IMR-90 (cell line): ENCODE measurements around the gene SARDH. TPM values are rescaled to one million over a fixed set of nuclear protein-coding genes. Genes with fewer than 3 reads are reported as not detected.

Experiments
- ATAC-seq: fragments of 200-7000 bp; cut with Tn5 transposase; 2 replicates; pipeline ENCODE4 v1.9.1; 2020; ENCODE audit warnings: low read depth, mild to moderate bottlenecking, moderate library complexity
- BruUV-seq: library from RNA; stranded (reverse); fragments of 400-500 nt; replicated peaks from 2 replicates; lab custom pipeline; 2021; lab: Mats Ljungman, UMichigan
- CTCF ChIA-PET: fragments of 300-600 bp; formaldehyde crosslinking; extraction: SDS; loops from one replicate; lab custom pipeline; 2021; ENCODE audit warnings: antibody characterized with exemption; lab: Yijun Ruan, JAX
- POLR2A ChIA-PET: fragments of 300-600 bp; sonication (Branson Sonifier 250); formaldehyde crosslinking; loops from one replicate; lab custom pipeline; 2022; ENCODE audit warnings: antibody characterized with exemption; ENCODE audit not compliant: unreplicated experiment; lab: Charles Lee
- DNase-seq: peaks from one replicate; pipeline ENCODE4 v3.0.0; 2013
- H2AFZ ChIP-seq: replicated peaks from 2 replicates; pipeline ENCODE3; 2013; ENCODE audit warnings: low read length, mild to moderate bottlenecking; ENCODE audit not compliant: poor library complexity
- H2AK5ac ChIP-seq: 2 replicates; pipeline ENCODE4 v1.6.1; 2013; ENCODE audit warnings: low read depth, low read length, inconsistent platforms
- H2AK9ac ChIP-seq: replicated peaks from 2 replicates; pipeline ENCODE3; 2013; ENCODE audit warnings: mild to moderate bottlenecking, low read depth, low read length, moderate library complexity; ENCODE audit not compliant: poor library complexity
- H2BK120ac ChIP-seq: 2 replicates; pipeline ENCODE4 v1.6.1; 2013; ENCODE audit warnings: low read depth, low read length, inconsistent platforms
- H2BK15ac ChIP-seq: 3 replicates; pipeline ENCODE4 v1.6.1; 2013; ENCODE audit warnings: low read depth, low read length, inconsistent platforms
- H2BK20ac ChIP-seq: 2 replicates; pipeline ENCODE4 v1.6.1; 2013; ENCODE audit warnings: low read depth, mild to moderate bottlenecking, inconsistent platforms, low read length, moderate library complexity
- H2BK5ac ChIP-seq: 2 replicates; pipeline ENCODE4 v1.6.1; 2013; ENCODE audit warnings: mild to moderate bottlenecking, low read depth, low read length, inconsistent platforms; ENCODE audit not compliant: poor library complexity, severe bottlenecking
- H3K14ac ChIP-seq: replicated peaks from 2 replicates; pipeline ENCODE4 v1.6.1; 2013; ENCODE audit warnings: low read depth, low read length, inconsistent platforms
- H3K18ac ChIP-seq: 2 replicates; pipeline ENCODE4 v1.6.1; 2013; ENCODE audit warnings: low read depth, low read length, control low read depth
- H3K23ac ChIP-seq: 2 replicates; pipeline ENCODE4 v1.6.1; 2013; ENCODE audit warnings: low read depth, low read length, inconsistent platforms
- H3K27ac ChIP-seq: 2 replicates; pipeline ENCODE4 v1.5.1; 2013; ENCODE audit warnings: mild to moderate bottlenecking, control low read depth, low read length; ENCODE audit not compliant: insufficient read depth
- H3K27me3 ChIP-seq: 2 replicates; pipeline ENCODE4 v1.6.1; 2013; ENCODE audit warnings: low read length; ENCODE audit not compliant: control insufficient read depth, insufficient read depth
- H3K36me3 ChIP-seq: 2 replicates; pipeline ENCODE4 v1.6.1; 2013; ENCODE audit warnings: low read length, mixed read lengths; ENCODE audit not compliant: control insufficient read depth, insufficient read depth
- H3K4ac ChIP-seq: 2 replicates; pipeline ENCODE4 v1.6.1; 2013; ENCODE audit warnings: low read depth, low read length, inconsistent platforms
- H3K4me1 ChIP-seq: 2 replicates; pipeline ENCODE4 v1.6.1; 2013; ENCODE audit warnings: low read length, mixed read lengths; ENCODE audit not compliant: control insufficient read depth, insufficient read depth
- H3K4me2 ChIP-seq: 2 replicates; pipeline ENCODE4 v1.6.1; 2013; ENCODE audit warnings: low read depth, mild to moderate bottlenecking, control low read depth, low read length, moderate library complexity
- H3K4me3 ChIP-seq: 2 replicates; pipeline ENCODE4 v1.5.1; 2013; ENCODE audit warnings: low read depth, mild to moderate bottlenecking, control low read depth, low read length, moderate library complexity; ENCODE audit not compliant: insufficient read depth
- H3K56ac ChIP-seq: 2 replicates; pipeline ENCODE4 v1.6.1; 2013; ENCODE audit warnings: low read length, inconsistent platforms; ENCODE audit not compliant: insufficient read depth; ENCODE audit errors: extremely low read depth
- H3K79me1 ChIP-seq, 2 experiments: 2 replicates each; pipeline ENCODE4 v1.6.1; 2013; ENCODE audit warnings: low read length in 2 of 2, inconsistent platforms in 1 of 2, low read depth in 1 of 2
- H3K9ac ChIP-seq: 2 replicates; pipeline ENCODE4 v1.6.1; 2013; ENCODE audit warnings: low read depth, low read length, control low read depth
- H3K9me1 ChIP-seq: 2 replicates; pipeline ENCODE4 v1.6.1; 2013; ENCODE audit warnings: low read length, inconsistent platforms; ENCODE audit not compliant: insufficient read depth
- H3K9me3 ChIP-seq: 2 replicates; pipeline ENCODE4 v1.6.1; 2013; ENCODE audit warnings: low read length; ENCODE audit not compliant: control insufficient read depth, insufficient read depth
- H4K20me1 ChIP-seq: 2 replicates; pipeline ENCODE4 v1.6.1; 2013; ENCODE audit warnings: low read length, inconsistent platforms; ENCODE audit not compliant: insufficient read depth
- H4K5ac ChIP-seq: 2 replicates; pipeline ENCODE4 v1.6.1; 2013; ENCODE audit warnings: mild to moderate bottlenecking, low read depth, low read length, control low read depth
- H4K8ac ChIP-seq, 2 experiments: 2 replicates each; pipeline ENCODE4 v1.6.1; 2013; ENCODE audit warnings: low read depth in 2 of 2, low read length in 2 of 2, control low read depth in 1 of 2, inconsistent platforms in 1 of 2
- H4K91ac ChIP-seq: 2 replicates; pipeline ENCODE4 v1.6.1; 2013; ENCODE audit warnings: low read depth, low read length, inconsistent platforms; ENCODE audit not compliant: insufficient read depth
- BHLHE40 ChIP-seq: fragments of 150-350 bp; IDR thresholded peaks from 2 replicates; pipeline ENCODE4 v1.6.1; 2016; ENCODE audit warnings: mild to moderate bottlenecking, low read depth, low read length
- CEBPB ChIP-seq: IDR thresholded peaks from 2 replicates; pipeline ENCODE4 v1.6.1; 2012; ENCODE audit warnings: low read depth, low read length, improper control_type of control experiment
- CHD1 ChIP-seq: IDR thresholded peaks from 2 replicates; pipeline ENCODE4 v1.6.1; 2012; ENCODE audit warnings: low read depth, low read length, improper control_type of control experiment
- CTCF ChIP-seq: conservative IDR thresholded peaks from 2 replicates; pipeline ENCODE4 v1.5.1; 2012; ENCODE audit warnings: mild to moderate bottlenecking, low read depth, low read length, improper control_type of control experiment
- ELK1 ChIP-seq: fragments of 150-350 bp; IDR thresholded peaks from 2 replicates; pipeline ENCODE4 v1.6.1; 2016; ENCODE audit warnings: low read depth, mild to moderate bottlenecking, low read length, moderate library complexity, borderline replicate concordance
- FOS ChIP-seq: fragments of 150-350 bp; IDR thresholded peaks from 2 replicates; pipeline ENCODE4 v1.6.1; 2016; ENCODE audit warnings: low read depth, low read length
- MAFK ChIP-seq: IDR thresholded peaks from 2 replicates; pipeline ENCODE4 v1.6.1; 2012; ENCODE audit warnings: low read depth, low read length, improper control_type of control experiment
- MAZ ChIP-seq: IDR thresholded peaks from 2 replicates; pipeline ENCODE4 v1.6.1; 2012; ENCODE audit warnings: low read depth, mild to moderate bottlenecking, low read length, improper control_type of control experiment, moderate library complexity, borderline replicate concordance
- MXI1 ChIP-seq: IDR thresholded peaks from 2 replicates; pipeline ENCODE4 v1.6.1; 2012; ENCODE audit warnings: low read depth, mild to moderate bottlenecking, low read length, moderate library complexity, borderline replicate concordance
- NFE2L2 ChIP-seq: fragments of 150-350 bp; IDR thresholded peaks from 2 replicates; pipeline ENCODE4 v1.6.1; 2016; ENCODE audit warnings: low read depth, mild to moderate bottlenecking, low read length
- POLR2A ChIP-seq: IDR thresholded peaks from 2 replicates; pipeline ENCODE4 v1.6.1; 2012; ENCODE audit warnings: mild to moderate bottlenecking, low read depth, low read length
- SMC3 ChIP-seq: fragments of 150-350 bp; IDR thresholded peaks from 2 replicates; pipeline ENCODE4 v1.6.1; 2016; ENCODE audit warnings: low read depth, mild to moderate bottlenecking, antibody characterized with exemption, low read length, moderate library complexity
- WGBS, 2 experiments: methylation state at CpG; one replicate each; pipeline versions ENCODE4 v1.1.5 to v1.1.7; 2013; ENCODE audit warnings: missing lambda C conversion rate in 2 of 2; ENCODE audit not compliant: insufficient read length in 1 of 2; ENCODE audit errors: extremely low coverage in 2 of 2; 5-methylcytosine and 5-hydroxymethylcytosine counted together
- dilution Hi-C: fragments of 300-500 bp; cut with HindIII; formaldehyde crosslinking; loops from one replicate; pipeline ENCODE4 v1.14.3; 2018; ENCODE audit warnings: low sequenced_read_pairs; ENCODE audit not compliant: unreplicated experiment
- in situ Hi-C: fragments of 300-500 bp; cut with MboI; formaldehyde crosslinking; loops from 3 replicates; pipeline ENCODE4 v1.14.3; 2019; ENCODE audit warnings: low sequenced_read_pairs, inconsistent platforms, mixed read lengths
- intact Hi-C: fragments of 100-400 bp; cut with micrococcal nuclease; formaldehyde crosslinking; loops from 2 replicates; pipeline ENCODE4 v1.10.0; 2022
- polyA plus RNA-seq, 3 experiments: library from polyadenylated mRNA; depleted of rRNA; stranded (reverse); fragments of >200 nt; gene quantifications; 2 replicates each; pipeline ENCODE4 v1.2.3, GENCODE V29; 2012; ENCODE audit warnings: low replicate concordance in 1 of 3
- total RNA-seq: library from RNA; depleted of rRNA; stranded (reverse); fragments of >200 nt; gene quantifications from 2 replicates; pipeline ENCODE4 v1.2.3, GENCODE V29; 2012
- TF ChIP-seq, protein P1 (sequence below): fragments of 150-350 bp; IDR thresholded peaks from 2 replicates; pipeline ENCODE4 v1.6.1; 2017; ENCODE audit warnings: mild to moderate bottlenecking, antibody characterized with exemption, low read length, low read depth

The SARDH gene
- total and polyA plus RNA-seq, 2 of the 4 experiments (the other 2 are of a cell fraction): 5.0 to 7.5 TPM

DNA sequence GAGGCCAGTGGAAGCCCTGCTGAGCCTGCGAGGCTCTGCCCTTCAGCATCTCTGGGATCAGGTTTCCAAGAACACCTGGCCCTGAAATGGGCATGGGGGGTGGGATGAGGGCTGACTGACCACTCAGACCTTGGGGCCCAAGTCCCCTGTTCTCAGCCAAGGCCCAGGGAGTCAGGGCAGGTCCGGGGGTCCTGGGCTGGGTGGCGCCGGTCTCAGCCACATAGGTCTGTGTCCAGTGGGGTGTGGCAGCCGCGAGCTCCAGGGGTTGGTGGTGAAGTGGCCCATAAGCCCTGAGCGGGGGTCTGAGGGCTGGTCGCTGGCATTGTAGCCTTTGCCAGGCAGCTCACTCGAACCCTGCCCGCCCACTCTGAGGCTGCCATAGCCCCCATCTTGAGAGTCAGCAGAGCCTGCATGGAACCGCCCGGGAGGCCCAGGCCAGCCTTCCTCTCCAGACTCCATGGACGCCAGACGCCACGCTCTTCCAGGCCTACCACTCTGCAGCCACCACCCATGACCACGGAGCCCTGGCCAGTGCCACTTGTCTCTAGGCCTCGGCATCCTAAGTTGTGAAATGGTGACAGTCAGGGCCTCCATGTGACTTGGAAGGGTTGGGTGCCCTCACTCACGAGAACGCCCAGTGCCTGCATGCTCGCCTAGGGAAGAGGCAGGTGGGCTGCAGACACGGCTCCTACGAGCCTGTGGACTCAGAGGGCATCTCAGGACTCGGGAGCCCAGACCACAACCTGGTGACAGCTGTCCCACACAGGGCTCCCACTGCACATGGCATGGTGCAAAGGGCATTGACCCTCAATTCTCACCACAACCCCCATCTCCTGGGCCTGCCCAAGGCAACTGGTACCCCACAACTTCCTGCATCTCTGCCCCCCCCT is 108.7 kb downstream of the SARDH start (continued):
- TF ChIP-seq BHLHE40: no peak

- Histone ChIP-seq H3K9me1 (no peaks in the 10 kb centered on the region), H2AK9ac (no peak overlapping the region), H2AK5ac (no peak overlapping the region), H3K4me2 (no peak overlapping the region), H3K56ac (no peak overlapping the region), H3K27me3 (peaks cover 21% of the 10 kb centered on the region; the same call in 1 of the 2 replicates), H2BK120ac (no peak overlapping the region), H3K4me3 (no peak overlapping the region), H3K9ac (no peak overlapping the region), H3K4me1 (no peaks in the 10 kb centered on the region), H3K9me3 (peaks cover 6% of the 10 kb centered on the region), H4K91ac (no peak overlapping the region), H4K20me1 (no peaks in the 10 kb centered on the region), H3K79me1 (no peaks in the 10 kb centered on the region), H4K8ac (no peak overlapping the region), H2BK15ac (no peak overlapping the region), H3K23ac (no peak overlapping the region), H3K14ac (no peak overlapping the region), H3K4ac (no peak overlapping the region), H4K5ac (no peak overlapping the region), H2BK5ac (no peak overlapping the region), H2AFZ (no peak overlapping the region), H3K18ac (no peak overlapping the region), H3K27ac (no peak overlapping the region), H3K36me3 (no peaks in the 10 kb centered on the region), H2BK20ac (no peak overlapping the region)
- no TSS peak for BruUV-seq
- DNase-seq (no peak), ATAC-seq (no peak)
- dilution Hi-C loops: no loop called here
- in situ Hi-C loops: no loop called here
- 70% methylated on average over 4 of the region's 8 CpGs; no CpG with 5 or more reads in 1 of the 2 experiments for WGBS, 2 experiments
- POLR2A ChIA-PET: no interaction called here
- CTCF ChIA-PET: no interaction called here
- intact Hi-C loops: no loop called here
- TF ChIP-seq MAZ (no peak), CHD1 (no peak), CTCF (no peak), MXI1 (no peak), POLR2A (no peak), BHLHE40 (no peak), MAFK (no peak), ELK1 (no peak), NFE2L2 (no peak), FOS (no peak), CEBPB (no peak), SMC3 (no peak)
- TF ChIP-seq, protein P1, sequence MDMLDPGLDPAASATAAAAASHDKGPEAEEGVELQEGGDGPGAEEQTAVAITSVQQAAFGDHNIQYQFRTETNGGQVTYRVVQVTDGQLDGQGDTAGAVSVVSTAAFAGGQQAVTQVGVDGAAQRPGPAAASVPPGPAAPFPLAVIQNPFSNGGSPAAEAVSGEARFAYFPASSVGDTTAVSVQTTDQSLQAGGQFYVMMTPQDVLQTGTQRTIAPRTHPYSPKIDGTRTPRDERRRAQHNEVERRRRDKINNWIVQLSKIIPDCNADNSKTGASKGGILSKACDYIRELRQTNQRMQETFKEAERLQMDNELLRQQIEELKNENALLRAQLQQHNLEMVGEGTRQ: no peak
These were observed 109.4 kb downstream of the SARDH start for GRCh38 chr9:133628766-133629165.
